DMS79 (cell line): ENCODE results near the gene PHC3.

Source experiments
- DNase-seq: peaks from one replicate; lab custom pipeline; 2025; lab: John Stamatoyannopoulos, UW

Gene PHC3

GRCh38 chr3:170078620-170079281 lies 102.8 kb downstream of the PHC3 start:
- no peak for DNase-seq

GRCh38 chr3:170077361-170077760 lies 104.2 kb downstream of the PHC3 start:
- DNase-seq: no peak

GRCh38 chr3:170076715-170077238 lies 104.8 kb downstream of the PHC3 start:
- DNase-seq: no peak

GRCh38 chr3:170075441-170076091 lies 106.0 kb downstream of the PHC3 start:
- no peak for DNase-seq

GRCh38 chr3:170064108-170064507 lies 117.4 kb downstream of the PHC3 start:
- no peak for DNase-seq

GRCh38 chr3:170063691-170064090 lies 117.8 kb downstream of the PHC3 start:
- DNase-seq: no peak

- DNase-seq: no peak
These were observed 118.8 kb downstream of the PHC3 start for GRCh38 chr3:170062769-170063168.

GRCh38 chr3:170062068-170062467 lies 119.5 kb downstream of the PHC3 start:
- no peak for DNase-seq

- no peak for DNase-seq
These were observed 122.1 kb downstream of the PHC3 start for GRCh38 chr3:170059447-170059846.

- no peak for DNase-seq
These were observed 123.4 kb downstream of the PHC3 start for GRCh38 chr3:170058127-170058526.

GRCh38 chr3:170057550-170057949 lies 124.0 kb downstream of the PHC3 start:
- DNase-seq: no peak

GRCh38 chr3:170056710-170057454 lies 124.7 kb downstream of the PHC3 start:
- DNase-seq: no peak

GRCh38 chr3:170055209-170055608 lies 126.3 kb downstream of the PHC3 start:
- DNase-seq: no peak

- DNase-seq: no peak
These were observed 127.3 kb downstream of the PHC3 start for GRCh38 chr3:170054204-170054603.

GRCh38 chr3:170052398-170052797 lies 129.1 kb downstream of the PHC3 start:
- no peak for DNase-seq

- no peak for DNase-seq
These were observed 130.8 kb downstream of the PHC3 start for GRCh38 chr3:170050753-170051152.

- DNase-seq: no peak
These were observed 132.2 kb downstream of the PHC3 start for GRCh38 chr3:170049146-170050000.

- DNase-seq: no peak
These were observed 134.5 kb downstream of the PHC3 start for GRCh38 chr3:170047133-170047404.

- no peak for DNase-seq
These were observed 135.0 kb downstream of the PHC3 start for GRCh38 chr3:170046269-170047132.

GRCh38 chr3:170044795-170045244 lies 136.7 kb downstream of the PHC3 start:
- no peak for DNase-seq

GRCh38 chr3:170044271-170044670 lies 137.3 kb downstream of the PHC3 start:
- DNase-seq: no peak
